Thyroid gland (tissue), 4 donors: ENCODE results near the gene FOXO3. TPM values are rescaled to one million over a fixed set of nuclear protein-coding genes. Genes with fewer than 3 reads are reported as not detected.

Experiments
- DNase-seq, 2 donors: peaks; one replicate each; pipeline ENCODE4 v3.0.0-alpha.2; 2019
- H3K27ac ChIP-seq, 3 donors: fragments of 200-600 bp; sonication (generic); 1 replicate in 2 of 3; 2 replicates in 1 of 3; pipeline ENCODE4 v1.5.1; 2016 to 2019; ENCODE audit warnings: mild to moderate bottlenecking in 1 of 3, moderate library complexity in 1 of 3
- H3K27me3 ChIP-seq: fragments of 200-600 bp; sonication (generic); one replicate; pipeline ENCODE4 v1.5.1; 2019
- H3K36me3 ChIP-seq, 2 donors: fragments of 200-600 bp; sonication (generic); one replicate each; pipeline ENCODE4 v1.5.1; 2016 to 2019
- H3K4me1 ChIP-seq, 2 donors: fragments of 200-600 bp; sonication (generic); one replicate each; pipeline ENCODE4 v1.5.1; 2017 to 2019
- H3K4me3 ChIP-seq, 3 donors: fragments of 200-600 bp; sonication (generic); replicated peaks in 1 of 3; 1 replicate in 2 of 3; 2 replicates in 1 of 3; pipeline ENCODE4 v1.5.1; 2016; ENCODE audit warnings: mild to moderate bottlenecking in 1 of 3
- H3K9me3 ChIP-seq: fragments of 200-600 bp; sonication (generic); one replicate; pipeline ENCODE4 v1.5.1; 2017
- POLR2A ChIP-seq, 2 donors: fragments of 450-650 bp; IDR thresholded peaks; one replicate each; pipeline ENCODE4 v1.6.1; 2017; ENCODE audit warnings: antibody characterized with exemption in 2 of 2, mild to moderate bottlenecking in 2 of 2, moderate library complexity in 1 of 2
- WGBS, 2 donors: methylation state at CpG; one replicate each; pipeline ENCODE4 v1.1.5; 2017; 5-methylcytosine and 5-hydroxymethylcytosine counted together
- intact Hi-C: fragments of 100-400 bp; cut with DNase I; formaldehyde crosslinking; loops from one replicate; pipeline ENCODE4 v1.15.1; 2023
- total RNA-seq, 4 donors: library from RNA; depleted of rRNA; stranded (reverse); fragments of >200 nt; gene quantifications; one replicate each; pipeline ENCODE4 v1.2.3, GENCODE V29; 2016
- TF ChIP-seq, protein P1 (sequence below), 6 experiments: fragments of 200-600 bp in 3 of 6; fragments of 450-650 bp in 3 of 6; sonication (generic) in 3 of 6; IDR thresholded peaks; one replicate each; pipeline ENCODE4 v1.5.1; 2016 to 2019; ENCODE audit warnings: antibody characterized with exemption in 6 of 6, mild to moderate bottlenecking in 2 of 6, inconsistent platforms in 1 of 6, moderate library complexity in 1 of 6

Gene FOXO3
- total RNA-seq, 4 donors from 2014 or later: 61.8 to 103 (median 76.8) TPM

- intact Hi-C loops: no loop called here
- no peak for DNase-seq
- Histone ChIP-seq H3K4me3 (no peak overlapping the region), H3K27me3 (no peaks in the 10 kb centered on the region), H3K36me3 (no peaks in the 10 kb centered on the region), H3K4me1 (peaks cover 12 to 13% of the 10 kb centered on the region in 2 donors), H3K27ac (no peak overlapping the region), H3K9me3 (no peaks in the 10 kb centered on the region)
- TF ChIP-seq POLR2A (IDR thresholded peaks at IDR 0.05): no peak
- TF ChIP-seq, protein P1, sequence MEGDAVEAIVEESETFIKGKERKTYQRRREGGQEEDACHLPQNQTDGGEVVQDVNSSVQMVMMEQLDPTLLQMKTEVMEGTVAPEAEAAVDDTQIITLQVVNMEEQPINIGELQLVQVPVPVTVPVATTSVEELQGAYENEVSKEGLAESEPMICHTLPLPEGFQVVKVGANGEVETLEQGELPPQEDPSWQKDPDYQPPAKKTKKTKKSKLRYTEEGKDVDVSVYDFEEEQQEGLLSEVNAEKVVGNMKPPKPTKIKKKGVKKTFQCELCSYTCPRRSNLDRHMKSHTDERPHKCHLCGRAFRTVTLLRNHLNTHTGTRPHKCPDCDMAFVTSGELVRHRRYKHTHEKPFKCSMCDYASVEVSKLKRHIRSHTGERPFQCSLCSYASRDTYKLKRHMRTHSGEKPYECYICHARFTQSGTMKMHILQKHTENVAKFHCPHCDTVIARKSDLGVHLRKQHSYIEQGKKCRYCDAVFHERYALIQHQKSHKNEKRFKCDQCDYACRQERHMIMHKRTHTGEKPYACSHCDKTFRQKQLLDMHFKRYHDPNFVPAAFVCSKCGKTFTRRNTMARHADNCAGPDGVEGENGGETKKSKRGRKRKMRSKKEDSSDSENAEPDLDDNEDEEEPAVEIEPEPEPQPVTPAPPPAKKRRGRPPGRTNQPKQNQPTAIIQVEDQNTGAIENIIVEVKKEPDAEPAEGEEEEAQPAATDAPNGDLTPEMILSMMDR (IDR thresholded peaks at IDR 0.05): no peak
- 63 to 75% methylated on average over 7 of the region's 7 CpGs for WGBS, 2 donors
Observed at GRCh38 chr6:108714101-108714765, 153.5 kb downstream of the FOXO3 start.

DNA sequence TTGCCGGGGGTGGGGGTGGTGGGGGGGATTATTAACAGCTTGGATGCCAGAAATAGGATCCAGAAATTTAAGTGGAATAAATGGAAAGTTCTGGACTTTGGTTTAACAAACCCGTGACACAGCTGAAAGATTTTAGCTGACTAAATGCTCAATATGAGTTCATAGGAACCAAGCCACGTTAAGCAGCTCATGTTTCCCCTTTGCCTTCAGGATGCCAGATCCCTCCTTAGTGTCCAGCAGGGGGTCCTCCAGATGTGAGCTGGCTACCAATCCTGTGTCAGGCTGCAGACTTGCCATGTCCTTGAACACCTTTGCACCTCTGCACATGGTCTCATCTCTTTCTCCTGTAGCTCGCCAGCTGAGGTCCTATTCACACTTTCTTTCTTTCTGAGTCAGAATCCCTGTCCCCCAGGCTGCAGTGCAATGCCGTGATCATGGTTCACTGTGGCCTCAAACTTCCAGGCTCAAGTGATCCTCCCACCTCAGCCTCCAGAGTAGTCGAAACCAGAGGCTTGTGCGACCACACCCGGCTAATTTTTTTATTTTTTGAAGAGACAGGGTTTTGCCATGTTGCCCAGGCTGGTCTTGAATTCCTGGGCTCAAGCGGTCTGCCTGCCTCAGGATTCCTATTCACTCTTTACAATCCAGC is 154.2 kb downstream of the FOXO3 start:
- Histone ChIP-seq H3K27me3 (no peaks in the 10 kb centered on the region), H3K4me1 (peaks cover 12 to 13% of the 10 kb centered on the region in 2 donors), H3K9me3 (no peaks in the 10 kb centered on the region), H3K4me3 (no peak overlapping the region), H3K27ac (no peak overlapping the region), H3K36me3 (no peaks in the 10 kb centered on the region)
- TF ChIP-seq, protein P1 (IDR thresholded peaks at IDR 0.05): no peak
- TF ChIP-seq POLR2A (IDR thresholded peaks at IDR 0.05): no peak
- intact Hi-C loops: no loop called here
- no peak for DNase-seq
- whole genome bisulfite sequencing, 2 donors: 85 to 90% methylated on average over 9 of the region's 9 CpGs

- intact Hi-C loops: no loop called here
- H3K9me3 ChIP-seq: no peaks in the 10 kb centered on the region
- H3K27ac ChIP-seq: no peak overlapping the region
- H3K4me3 ChIP-seq: no peak overlapping the region
- WGBS, 2 donors: 93 to 97% methylated on average over 5 of the region's 5 CpGs
- no peak for DNase-seq
- H3K36me3 ChIP-seq: no peaks in the 10 kb centered on the region
- peaks cover 12 to 13% of the 10 kb centered on the region in 2 donors for H3K4me1 ChIP-seq
- no peaks in the 10 kb centered on the region for H3K27me3 ChIP-seq
- TF ChIP-seq POLR2A (IDR thresholded peaks at IDR 0.05): no peak
- TF ChIP-seq, protein P1 (IDR thresholded peaks at IDR 0.05): no peak
Observed at GRCh38 chr6:108715832-108716231, 155.1 kb downstream of the FOXO3 start.

DNA sequence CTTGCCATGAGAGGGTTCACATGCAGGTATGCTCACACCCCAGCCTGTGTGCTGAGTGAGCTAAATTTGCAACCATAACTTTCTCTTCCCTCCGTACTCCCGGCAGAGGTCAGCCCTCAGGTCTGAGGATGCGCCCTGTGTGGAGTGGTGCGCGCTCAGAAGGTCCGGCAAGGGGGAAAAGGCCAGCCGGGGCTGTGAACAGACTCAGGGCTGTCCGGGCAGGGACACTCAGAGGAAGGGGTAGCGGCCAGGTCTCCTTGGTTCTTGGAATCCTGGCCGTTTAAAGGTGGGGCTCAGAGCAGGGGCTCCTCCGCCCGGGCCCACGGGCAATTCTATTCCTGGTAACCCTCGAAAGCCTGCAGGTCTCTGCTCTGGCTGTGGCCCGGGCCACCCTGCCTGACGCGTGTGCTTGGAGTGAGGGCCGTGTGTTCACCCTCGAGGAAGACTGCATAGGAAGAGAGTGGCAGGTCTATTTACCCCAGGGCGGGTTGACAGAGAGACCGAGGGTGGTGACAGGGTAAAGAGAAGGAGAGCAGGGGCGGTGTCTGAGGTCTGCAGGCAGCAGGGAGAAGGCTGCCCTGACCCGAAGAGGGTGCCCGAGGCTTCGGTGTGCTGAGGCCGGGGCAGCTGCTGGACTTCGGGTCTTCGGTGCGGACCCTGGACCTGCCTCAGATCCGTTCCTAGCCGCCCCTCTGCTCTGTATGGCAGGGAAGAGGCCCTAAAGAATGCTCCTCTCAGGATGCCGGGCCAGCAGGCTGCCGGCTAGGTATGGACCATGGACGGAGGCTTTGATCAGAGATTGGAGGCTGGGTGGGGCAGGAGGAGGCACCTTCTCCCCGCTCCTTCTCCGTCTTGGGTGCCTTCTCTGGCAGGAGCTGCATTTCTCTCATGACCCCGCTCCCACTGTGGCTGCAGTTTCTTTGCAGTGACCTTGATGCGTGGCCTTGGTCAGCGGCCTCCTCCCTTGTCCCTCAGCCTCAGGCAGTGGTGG is 156.4 kb downstream of the FOXO3 start:
- TF ChIP-seq POLR2A (IDR thresholded peaks at IDR 0.05): no peak
- TF ChIP-seq, protein P1 (IDR thresholded peaks at IDR 0.05): no peak

More for the DNA sequence above, 156.4 kb downstream of the FOXO3 start:
- Histone ChIP-seq H3K4me3 (no peak overlapping the region), H3K9me3 (no peaks in the 10 kb centered on the region), H3K27me3 (no peaks in the 10 kb centered on the region), H3K27ac (no peak overlapping the region), H3K36me3 (no peaks in the 10 kb centered on the region), H3K4me1 (peaks cover 13 to 15% of the 10 kb centered on the region in 2 donors)
- DNase-seq: no peak
- intact Hi-C loops: no loop called here
- WGBS, 2 donors: 91 to 94% methylated on average over 38 to 39 of the region's 39 CpGs
